ENCODE measurements around the gene CEACAM1.

- no peak for TF ChIP-seq CTCF (conservative IDR thresholded peaks at IDR 0.05)
- no peak for TF ChIP-seq ZFX (IDR thresholded peaks at IDR 0.05)
These were observed 34.0 kb downstream of the CEACAM1 start for GRCh38 chr19:42494321-42494720.

Measured in C4-2B (cell line).